ENCODE measurements around the gene ACAP1.

Gene ACAP1

DNA sequence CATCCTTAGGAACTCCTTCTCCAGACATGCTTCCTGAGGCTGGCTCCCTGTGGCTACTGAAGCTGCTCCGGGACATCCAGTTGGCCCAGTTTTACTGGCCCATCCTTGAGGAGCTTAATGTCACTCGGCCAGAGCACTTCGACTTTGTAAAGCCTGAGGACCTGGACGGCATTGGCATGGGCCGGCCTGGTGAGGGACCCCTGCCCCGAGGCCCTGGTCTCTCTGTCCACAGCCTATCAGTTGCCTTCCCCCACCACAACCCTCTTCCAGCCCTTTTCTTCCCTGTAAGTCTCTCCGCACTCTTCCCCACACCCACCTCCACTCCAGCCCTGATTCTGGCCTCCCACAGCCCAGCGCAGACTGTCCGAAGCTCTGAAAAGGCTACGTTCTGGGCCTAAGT, 46.6 kb downstream of the ACAP1 start:
- peak; percentile 2; the same call in 1 of the 3 replicates for ATAC-seq
- TF ChIP-seq CSDC2 (CRISPR knock-in tag; IDR thresholded peaks at IDR 0.05), result no peak

GRCh38 chr17:7383371-7383741, 47.0 kb downstream of the ACAP1 start:
- ATAC-seq, result peak; percentile 4
- TF ChIP-seq ARNTL (CRISPR knock-in tag; IDR thresholded peaks at IDR 0.05; ENCODE audit: borderline replicate concordance, low read depth) (no peak), GLIS3 (CRISPR knock-in tag; IDR thresholded peaks at IDR 0.05) (no peak), CSDC2 (CRISPR knock-in tag; IDR thresholded peaks at IDR 0.05) (no peak), ZNF8 (CRISPR knock-in tag; IDR thresholded peaks at IDR 0.05) (no peak), CREB5 (CRISPR knock-in tag; IDR thresholded peaks at IDR 0.05; ENCODE audit: low read depth) (no peak), ESRRG (CRISPR knock-in tag; IDR thresholded peaks at IDR 0.05) (no peak), TOX (CRISPR knock-in tag; IDR thresholded peaks at IDR 0.05; ENCODE audit: borderline replicate concordance) (no peak), ISL1 (CRISPR knock-in tag; IDR thresholded peaks at IDR 0.05) (no peak), ZFP30 (CRISPR knock-in tag; IDR thresholded peaks at IDR 0.05) (no peak), OSR1 (CRISPR knock-in tag; IDR thresholded peaks at IDR 0.05) (no peak), BACH2 (CRISPR knock-in tag; IDR thresholded peaks at IDR 0.05; ENCODE audit: borderline replicate concordance) (no peak)

GRCh38 chr17:7383742-7384488, 47.6 kb downstream of the ACAP1 start:
- TF ChIP-seq CREB5 (CRISPR knock-in tag; IDR thresholded peaks at IDR 0.05; ENCODE audit: low read depth) (no peak), TCF4 (CRISPR knock-in tag; IDR thresholded peaks at IDR 0.05; ENCODE audit: borderline replicate concordance) (no peak), RARB (CRISPR knock-in tag; IDR thresholded peaks at IDR 0.05) (no peak), ZNF70 (CRISPR knock-in tag; IDR thresholded peaks at IDR 0.05) (no peak), ZFP30 (CRISPR knock-in tag; IDR thresholded peaks at IDR 0.05) (no peak), ZC3H10 (CRISPR knock-in tag; IDR thresholded peaks at IDR 0.05) (no peak), PPARA (CRISPR knock-in tag; IDR thresholded peaks at IDR 0.05; ENCODE audit: borderline replicate concordance) (no peak), CSDC2 (CRISPR knock-in tag; IDR thresholded peaks at IDR 0.05) (no peak), ISL1 (CRISPR knock-in tag; IDR thresholded peaks at IDR 0.05) (no peak), ARNTL (CRISPR knock-in tag; IDR thresholded peaks at IDR 0.05; ENCODE audit: borderline replicate concordance, low read depth) (no peak), ZNF8 (CRISPR knock-in tag; IDR thresholded peaks at IDR 0.05) (no peak)
- TF ChIP-seq, protein P1, sequence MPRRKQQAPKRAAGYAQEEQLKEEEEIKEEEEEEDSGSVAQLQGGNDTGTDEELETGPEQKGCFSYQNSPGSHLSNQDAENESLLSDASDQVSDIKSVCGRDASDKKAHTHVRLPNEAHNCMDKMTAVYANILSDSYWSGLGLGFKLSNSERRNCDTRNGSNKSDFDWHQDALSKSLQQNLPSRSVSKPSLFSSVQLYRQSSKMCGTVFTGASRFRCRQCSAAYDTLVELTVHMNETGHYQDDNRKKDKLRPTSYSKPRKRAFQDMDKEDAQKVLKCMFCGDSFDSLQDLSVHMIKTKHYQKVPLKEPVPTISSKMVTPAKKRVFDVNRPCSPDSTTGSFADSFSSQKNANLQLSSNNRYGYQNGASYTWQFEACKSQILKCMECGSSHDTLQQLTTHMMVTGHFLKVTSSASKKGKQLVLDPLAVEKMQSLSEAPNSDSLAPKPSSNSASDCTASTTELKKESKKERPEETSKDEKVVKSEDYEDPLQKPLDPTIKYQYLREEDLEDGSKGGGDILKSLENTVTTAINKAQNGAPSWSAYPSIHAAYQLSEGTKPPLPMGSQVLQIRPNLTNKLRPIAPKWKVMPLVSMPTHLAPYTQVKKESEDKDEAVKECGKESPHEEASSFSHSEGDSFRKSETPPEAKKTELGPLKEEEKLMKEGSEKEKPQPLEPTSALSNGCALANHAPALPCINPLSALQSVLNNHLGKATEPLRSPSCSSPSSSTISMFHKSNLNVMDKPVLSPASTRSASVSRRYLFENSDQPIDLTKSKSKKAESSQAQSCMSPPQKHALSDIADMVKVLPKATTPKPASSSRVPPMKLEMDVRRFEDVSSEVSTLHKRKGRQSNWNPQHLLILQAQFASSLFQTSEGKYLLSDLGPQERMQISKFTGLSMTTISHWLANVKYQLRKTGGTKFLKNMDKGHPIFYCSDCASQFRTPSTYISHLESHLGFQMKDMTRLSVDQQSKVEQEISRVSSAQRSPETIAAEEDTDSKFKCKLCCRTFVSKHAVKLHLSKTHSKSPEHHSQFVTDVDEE (CRISPR knock-in tag; IDR thresholded peaks at IDR 0.05), result no peak
- TF ChIP-seq, protein P2, sequence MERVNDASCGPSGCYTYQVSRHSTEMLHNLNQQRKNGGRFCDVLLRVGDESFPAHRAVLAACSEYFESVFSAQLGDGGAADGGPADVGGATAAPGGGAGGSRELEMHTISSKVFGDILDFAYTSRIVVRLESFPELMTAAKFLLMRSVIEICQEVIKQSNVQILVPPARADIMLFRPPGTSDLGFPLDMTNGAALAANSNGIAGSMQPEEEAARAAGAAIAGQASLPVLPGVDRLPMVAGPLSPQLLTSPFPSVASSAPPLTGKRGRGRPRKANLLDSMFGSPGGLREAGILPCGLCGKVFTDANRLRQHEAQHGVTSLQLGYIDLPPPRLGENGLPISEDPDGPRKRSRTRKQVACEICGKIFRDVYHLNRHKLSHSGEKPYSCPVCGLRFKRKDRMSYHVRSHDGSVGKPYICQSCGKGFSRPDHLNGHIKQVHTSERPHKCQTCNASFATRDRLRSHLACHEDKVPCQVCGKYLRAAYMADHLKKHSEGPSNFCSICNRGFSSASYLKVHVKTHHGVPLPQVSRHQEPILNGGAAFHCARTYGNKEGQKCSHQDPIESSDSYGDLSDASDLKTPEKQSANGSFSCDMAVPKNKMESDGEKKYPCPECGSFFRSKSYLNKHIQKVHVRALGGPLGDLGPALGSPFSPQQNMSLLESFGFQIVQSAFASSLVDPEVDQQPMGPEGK (CRISPR knock-in tag; IDR thresholded peaks at IDR 0.05; ENCODE audit: borderline replicate concordance), result no peak
- TF ChIP-seq, protein P3, sequence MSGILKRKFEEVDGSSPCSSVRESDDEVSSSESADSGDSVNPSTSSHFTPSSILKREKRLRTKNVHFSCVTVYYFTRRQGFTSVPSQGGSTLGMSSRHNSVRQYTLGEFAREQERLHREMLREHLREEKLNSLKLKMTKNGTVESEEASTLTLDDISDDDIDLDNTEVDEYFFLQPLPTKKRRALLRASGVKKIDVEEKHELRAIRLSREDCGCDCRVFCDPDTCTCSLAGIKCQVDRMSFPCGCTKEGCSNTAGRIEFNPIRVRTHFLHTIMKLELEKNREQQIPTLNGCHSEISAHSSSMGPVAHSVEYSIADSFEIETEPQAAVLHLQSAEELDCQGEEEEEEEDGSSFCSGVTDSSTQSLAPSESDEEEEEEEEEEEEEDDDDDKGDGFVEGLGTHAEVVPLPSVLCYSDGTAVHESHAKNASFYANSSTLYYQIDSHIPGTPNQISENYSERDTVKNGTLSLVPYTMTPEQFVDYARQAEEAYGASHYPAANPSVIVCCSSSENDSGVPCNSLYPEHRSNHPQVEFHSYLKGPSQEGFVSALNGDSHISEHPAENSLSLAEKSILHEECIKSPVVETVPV (CRISPR knock-in tag; IDR thresholded peaks at IDR 0.05), result no peak
- peak; percentile 79 for ATAC-seq

All from SK-N-SH treated with all-trans-retinoic acid at 6 μM for 48 hours (cell line).